NB4 (cell line): ENCODE data around the gene CUX1.

Source experiments
- CTCF ChIP-seq: IDR thresholded peaks from one replicate; pipeline ENCODE4 v1.5.1; 2012; ENCODE audit warnings: low read depth, low read length
- POLR2A ChIP-seq: IDR thresholded peaks from 2 replicates; pipeline ENCODE4 v1.6.1; 2011; ENCODE audit warnings: mild to moderate bottlenecking; ENCODE audit not compliant: insufficient read length; ENCODE audit errors: extremely low read depth

- TF ChIP-seq CTCF, result no peak
- TF ChIP-seq POLR2A, result no peak
Measured at GRCh38 chr7:101988513-101988912, 171.1 kb downstream of the CUX1 start.
